Measurements from ENCODE around the gene PROK1.

DNA sequence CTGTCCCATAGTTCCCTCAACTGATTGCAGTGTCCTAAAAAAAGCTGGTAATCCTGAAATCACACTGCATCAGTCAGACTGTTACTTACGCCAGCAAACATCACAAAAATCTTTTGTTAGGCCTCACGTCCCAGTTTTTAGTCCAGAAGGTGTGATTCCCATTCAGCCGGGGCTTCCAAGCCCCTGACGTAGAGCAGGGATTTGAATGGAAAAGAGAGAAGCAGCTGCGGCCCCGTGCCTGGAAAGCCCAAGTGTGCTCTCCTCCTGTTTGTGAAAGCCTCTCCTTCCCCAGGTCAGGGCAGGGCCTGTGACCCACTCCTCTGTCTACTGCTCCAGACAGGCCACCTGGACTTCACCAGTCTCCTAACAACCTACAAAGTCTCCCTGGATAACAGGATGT lies 47.3 kb downstream of the PROK1 start:
- TF ChIP-seq, protein P1, sequence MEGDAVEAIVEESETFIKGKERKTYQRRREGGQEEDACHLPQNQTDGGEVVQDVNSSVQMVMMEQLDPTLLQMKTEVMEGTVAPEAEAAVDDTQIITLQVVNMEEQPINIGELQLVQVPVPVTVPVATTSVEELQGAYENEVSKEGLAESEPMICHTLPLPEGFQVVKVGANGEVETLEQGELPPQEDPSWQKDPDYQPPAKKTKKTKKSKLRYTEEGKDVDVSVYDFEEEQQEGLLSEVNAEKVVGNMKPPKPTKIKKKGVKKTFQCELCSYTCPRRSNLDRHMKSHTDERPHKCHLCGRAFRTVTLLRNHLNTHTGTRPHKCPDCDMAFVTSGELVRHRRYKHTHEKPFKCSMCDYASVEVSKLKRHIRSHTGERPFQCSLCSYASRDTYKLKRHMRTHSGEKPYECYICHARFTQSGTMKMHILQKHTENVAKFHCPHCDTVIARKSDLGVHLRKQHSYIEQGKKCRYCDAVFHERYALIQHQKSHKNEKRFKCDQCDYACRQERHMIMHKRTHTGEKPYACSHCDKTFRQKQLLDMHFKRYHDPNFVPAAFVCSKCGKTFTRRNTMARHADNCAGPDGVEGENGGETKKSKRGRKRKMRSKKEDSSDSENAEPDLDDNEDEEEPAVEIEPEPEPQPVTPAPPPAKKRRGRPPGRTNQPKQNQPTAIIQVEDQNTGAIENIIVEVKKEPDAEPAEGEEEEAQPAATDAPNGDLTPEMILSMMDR (IDR thresholded peaks at IDR 0.05; ENCODE audit: low read depth, low read length), result no peak
- no peak for TF ChIP-seq POLR2A (IDR thresholded peaks at IDR 0.05; ENCODE audit: extremely low read depth, insufficient read length)
